Measurements from ENCODE around the gene CHCHD5.
A peak's percentile ranks its signal among the peaks of the same experiment; 100 is the strongest.

CHCHD5 gene

DNA sequence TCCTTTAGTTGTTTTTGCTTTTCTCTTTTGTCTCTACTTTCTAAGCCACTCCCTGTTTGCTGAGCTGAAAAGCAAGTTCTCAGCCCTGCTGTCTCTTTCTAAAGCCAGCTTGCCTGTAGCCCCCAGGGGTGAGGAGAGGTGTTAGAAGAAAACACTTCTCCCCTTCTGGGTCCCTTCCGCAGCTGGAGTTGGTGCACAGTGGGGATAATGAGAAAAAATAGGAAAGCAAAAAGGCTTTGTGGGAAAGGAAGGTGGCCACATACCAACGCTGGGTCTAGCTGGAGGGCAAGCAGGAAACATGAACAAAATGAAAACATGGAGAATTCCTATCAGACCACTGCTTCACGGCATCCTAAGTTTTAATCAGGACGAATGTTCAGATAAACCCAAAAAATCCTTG is 45.9 kb downstream of the CHCHD5 start:
- no CpG with 5 or more reads among the region's 4 CpGs for WGBS, 2 donors (ENCODE audit: extremely low coverage in 2 of 2, insufficient read length in 2 of 2, insufficient replicate concordance in 1 of 2)

DNA sequence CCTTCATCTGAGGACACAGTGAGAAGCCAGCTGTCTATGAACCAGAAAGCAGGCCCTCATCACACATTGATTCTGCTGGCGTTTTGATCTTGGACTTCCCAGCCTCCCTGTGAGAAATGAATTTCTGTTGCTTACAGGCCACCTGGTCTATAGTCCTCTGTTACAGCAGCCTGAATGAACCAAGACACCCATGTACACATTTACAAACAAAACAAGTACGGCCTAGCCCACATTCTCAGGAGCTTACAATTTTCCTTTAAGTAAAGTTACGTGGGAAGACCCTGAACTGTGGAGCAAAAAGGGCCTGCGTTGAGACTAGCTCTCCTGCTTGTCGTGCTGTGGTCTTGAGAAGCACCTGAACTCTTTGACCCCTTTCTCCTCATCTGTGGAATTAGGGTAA is 49.3 kb downstream of the CHCHD5 start:
- Histone ChIP-seq H2BK5ac (ENCODE audit: low read length) (no peak overlapping the region), H3K14ac (ENCODE audit: low read length) (no peak overlapping the region), H3K4me3 (ENCODE audit: low read length in 2 of 2) (no peak overlapping the region), H3K4ac (ENCODE audit: low read length) (no peak overlapping the region), H3K9me3 (replicated peaks in 1 of 2; ENCODE audit: control insufficient read depth in 2 of 2, insufficient read depth in 1 of 2, low read depth in 1 of 2, low read length in 2 of 2) (no peaks in the 10 kb centered on the region), H2BK15ac (ENCODE audit: low read length) (no peak overlapping the region), H3K18ac (ENCODE audit: low read length) (no peak overlapping the region), H2AFZ (ENCODE audit: low read length) (no peak overlapping the region), H3K9ac (ENCODE audit: low read depth, low read length, poor library complexity) (no peak overlapping the region), H3K4me1 (ENCODE audit: control insufficient read depth in 2 of 2, insufficient read depth in 1 of 2, low read depth in 1 of 2, low read length in 2 of 2) (peaks cover 16 to 18% of the 10 kb centered on the region in 2 donors), H3K23ac (ENCODE audit: low read depth, low read length, poor library complexity) (no peak overlapping the region), H2AK5ac (ENCODE audit: low read depth, low read length) (no peak overlapping the region), H2BK120ac (ENCODE audit: low read depth, low read length) (no peak overlapping the region), H2BK12ac (ENCODE audit: low read length) (no peak overlapping the region), H3K36me3 (replicated peaks in 1 of 2; ENCODE audit: control insufficient read depth in 2 of 2, insufficient read depth in 2 of 2, low read length in 2 of 2) (no peaks in the 10 kb centered on the region), H3K4me2 (ENCODE audit: insufficient read depth, low read length, poor library complexity, severe bottlenecking) (no peak overlapping the region), H3K79me1 (ENCODE audit: low read depth, low read length) (no peaks in the 10 kb centered on the region), H4K8ac (ENCODE audit: low read depth, low read length) (no peak overlapping the region), H4K91ac (ENCODE audit: low read depth, low read length, poor library complexity) (no peak overlapping the region), H3K27me3 (ENCODE audit: control insufficient read depth in 3 of 3, insufficient read depth in 3 of 3, low read depth in 1 of 3, low read length in 3 of 3) (peaks cover 0 to 25% (median 2%) of the 10 kb centered on the region in 3 experiments), H3K27ac (replicated peaks; ENCODE audit: low read length) (no peak overlapping the region)
- no CpG with 5 or more reads among the region's 5 CpGs for WGBS, 2 donors (ENCODE audit: extremely low coverage in 2 of 2, insufficient read length in 2 of 2, insufficient replicate concordance in 1 of 2)
- no peak for DNase-seq (ENCODE audit: low spot score)

More for the DNA sequence above, 45.9 kb downstream of the CHCHD5 start:
- H3K14ac ChIP-seq (ENCODE audit: low read length), result no peak overlapping the region
- no peaks in the 10 kb centered on the region for H3K9me3 ChIP-seq (replicated peaks in 1 of 2; ENCODE audit: control insufficient read depth in 2 of 2, insufficient read depth in 1 of 2, low read depth in 1 of 2, low read length in 2 of 2)
- H2AK5ac ChIP-seq (ENCODE audit: low read depth, low read length), result no peak overlapping the region
- H3K36me3 ChIP-seq (replicated peaks in 1 of 2; ENCODE audit: control insufficient read depth in 2 of 2, insufficient read depth in 2 of 2, low read length in 2 of 2), result no peaks in the 10 kb centered on the region
- H3K27ac ChIP-seq (replicated peaks; ENCODE audit: low read length), result no peak overlapping the region
- DNase-seq (ENCODE audit: low spot score), result no peak
- no peak overlapping the region for H4K8ac ChIP-seq (ENCODE audit: low read depth, low read length)
- H3K4me2 ChIP-seq (ENCODE audit: insufficient read depth, low read length, poor library complexity, severe bottlenecking), result no peak overlapping the region
- H3K23ac ChIP-seq (ENCODE audit: low read depth, low read length, poor library complexity), result no peak overlapping the region
- no peak overlapping the region for H3K18ac ChIP-seq (ENCODE audit: low read length)
- peak overlapping the region; percentile 74 for H2AFZ ChIP-seq (ENCODE audit: low read length)
- H3K4me1 ChIP-seq (ENCODE audit: control insufficient read depth in 2 of 2, insufficient read depth in 1 of 2, low read depth in 1 of 2, low read length in 2 of 2), result peaks cover 16 to 18% of the 10 kb centered on the region in 2 donors
- no peak overlapping the region for H4K91ac ChIP-seq (ENCODE audit: low read depth, low read length, poor library complexity)
- H2BK12ac ChIP-seq (ENCODE audit: low read length), result no peak overlapping the region
- H3K4me3 ChIP-seq (ENCODE audit: low read length in 2 of 2), result no peak overlapping the region
- H2BK15ac ChIP-seq (ENCODE audit: low read length), result no peak overlapping the region
- peaks cover 0 to 8% (median 0%) of the 10 kb centered on the region in 3 experiments for H3K27me3 ChIP-seq (ENCODE audit: control insufficient read depth in 3 of 3, insufficient read depth in 3 of 3, low read depth in 1 of 3, low read length in 3 of 3)
- H2BK5ac ChIP-seq (ENCODE audit: low read length), result no peak overlapping the region
- no peak overlapping the region for H3K4ac ChIP-seq (ENCODE audit: low read length)
- no peaks in the 10 kb centered on the region for H3K79me1 ChIP-seq (ENCODE audit: low read depth, low read length)
- H3K9ac ChIP-seq (ENCODE audit: low read depth, low read length, poor library complexity), result no peak overlapping the region
- H2BK120ac ChIP-seq (ENCODE audit: low read depth, low read length), result no peak overlapping the region

DNA sequence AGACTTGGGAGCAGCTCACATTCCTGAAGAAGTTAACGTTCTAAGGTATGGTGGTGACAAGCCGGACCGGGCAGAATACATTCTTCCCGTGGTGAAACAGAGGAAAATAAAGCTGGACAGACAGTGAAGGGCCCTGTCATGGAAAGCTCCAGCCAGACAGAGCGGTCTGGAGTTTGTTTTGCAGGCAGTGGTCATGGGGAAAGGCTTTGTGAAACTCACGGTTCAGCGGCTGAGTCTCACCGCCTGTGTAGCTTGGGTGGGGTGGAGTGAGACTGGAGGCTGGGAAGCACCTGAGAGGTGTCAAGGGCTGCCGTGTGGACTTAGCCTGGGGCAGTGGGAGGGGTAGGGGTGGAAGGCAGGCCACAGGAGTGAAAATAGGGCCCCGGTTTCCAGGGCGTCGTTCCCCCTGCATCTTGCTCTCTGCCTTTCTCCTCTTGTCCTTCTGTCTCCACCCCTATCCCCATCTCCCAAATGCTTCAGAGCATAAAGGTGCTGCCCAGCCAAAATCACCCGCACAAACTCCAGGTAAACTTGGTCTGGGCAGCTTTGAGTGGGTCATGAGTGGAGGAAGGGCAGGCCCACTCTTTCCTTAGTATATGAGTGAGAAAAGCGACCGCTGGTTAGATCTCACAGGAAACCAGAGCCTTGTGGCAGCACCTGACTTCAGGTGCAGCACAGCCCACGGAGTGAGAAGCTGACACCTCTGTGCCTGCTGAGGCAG is 49.9 kb downstream of the CHCHD5 start:
- H4K91ac ChIP-seq (ENCODE audit: low read depth, low read length, poor library complexity), result no peak overlapping the region
- H3K23ac ChIP-seq (ENCODE audit: low read depth, low read length, poor library complexity), result no peak overlapping the region
- H2BK5ac ChIP-seq (ENCODE audit: low read length), result no peak overlapping the region
- H4K8ac ChIP-seq (ENCODE audit: low read depth, low read length), result no peak overlapping the region
- peak overlapping the region; percentile 5 for H2BK15ac ChIP-seq (ENCODE audit: low read length)
- no peak overlapping the region for H3K4ac ChIP-seq (ENCODE audit: low read length)
- no peak overlapping the region for H3K9ac ChIP-seq (ENCODE audit: low read depth, low read length, poor library complexity)
- H3K9me3 ChIP-seq (replicated peaks in 1 of 2; ENCODE audit: control insufficient read depth in 2 of 2, insufficient read depth in 1 of 2, low read depth in 1 of 2, low read length in 2 of 2), result no peaks in the 10 kb centered on the region
- peak overlapping the region; percentile 4 for H2AK5ac ChIP-seq (ENCODE audit: low read depth, low read length)
- no peak overlapping the region for H3K4me3 ChIP-seq (ENCODE audit: low read length in 2 of 2)
- peaks cover 0 to 25% (median 2%) of the 10 kb centered on the region in 3 experiments for H3K27me3 ChIP-seq (ENCODE audit: control insufficient read depth in 3 of 3, insufficient read depth in 3 of 3, low read depth in 1 of 3, low read length in 3 of 3)
- no peaks in the 10 kb centered on the region for H3K79me1 ChIP-seq (ENCODE audit: low read depth, low read length)
- no peak for DNase-seq (ENCODE audit: low spot score)
- H2BK120ac ChIP-seq (ENCODE audit: low read depth, low read length), result no peak overlapping the region
- H3K36me3 ChIP-seq (replicated peaks in 1 of 2; ENCODE audit: control insufficient read depth in 2 of 2, insufficient read depth in 2 of 2, low read length in 2 of 2), result no peaks in the 10 kb centered on the region
- no peak overlapping the region for H3K14ac ChIP-seq (ENCODE audit: low read length)
- H3K18ac ChIP-seq (ENCODE audit: low read length), result no peak overlapping the region
- H2AFZ ChIP-seq (ENCODE audit: low read length), result peak overlapping the region; percentile 42
- no CpG with 5 or more reads among the region's 16 CpGs for WGBS, 2 donors (ENCODE audit: extremely low coverage in 2 of 2, insufficient read length in 2 of 2, insufficient replicate concordance in 1 of 2)
- H2BK12ac ChIP-seq (ENCODE audit: low read length), result no peak overlapping the region
- H3K4me2 ChIP-seq (ENCODE audit: insufficient read depth, low read length, poor library complexity, severe bottlenecking), result peak overlapping the region; percentile 3
- H3K4me1 ChIP-seq (ENCODE audit: control insufficient read depth in 2 of 2, insufficient read depth in 1 of 2, low read depth in 1 of 2, low read length in 2 of 2), result peaks cover 16 to 18% of the 10 kb centered on the region in 2 donors
- no peak overlapping the region for H3K27ac ChIP-seq (replicated peaks; ENCODE audit: low read length)

DNA sequence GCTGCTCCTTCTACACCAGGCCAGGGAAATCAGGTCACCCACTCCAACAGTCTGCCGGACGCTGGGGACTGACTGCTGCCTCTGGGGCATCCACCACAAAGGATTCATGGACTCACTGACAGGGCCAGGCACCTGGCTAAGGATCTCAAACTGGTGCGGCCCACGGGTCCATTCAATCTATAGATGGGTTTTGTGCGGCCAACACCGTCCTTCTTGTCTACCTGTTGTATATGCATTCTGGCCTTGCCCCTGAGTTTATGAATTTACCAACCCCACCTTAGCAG is 50.4 kb downstream of the CHCHD5 start:
- H3K9me3 ChIP-seq (replicated peaks in 1 of 2; ENCODE audit: control insufficient read depth in 2 of 2, insufficient read depth in 1 of 2, low read depth in 1 of 2, low read length in 2 of 2), result no peaks in the 10 kb centered on the region
- H2AFZ ChIP-seq (ENCODE audit: low read length), result no peak overlapping the region
- H4K8ac ChIP-seq (ENCODE audit: low read depth, low read length), result no peak overlapping the region
- H2AK5ac ChIP-seq (ENCODE audit: low read depth, low read length), result no peak overlapping the region
- H3K18ac ChIP-seq (ENCODE audit: low read length), result no peak overlapping the region
- H3K4me3 ChIP-seq (ENCODE audit: low read length in 2 of 2), result no peak overlapping the region
- peaks cover 0 to 25% (median 2%) of the 10 kb centered on the region in 3 experiments for H3K27me3 ChIP-seq (ENCODE audit: control insufficient read depth in 3 of 3, insufficient read depth in 3 of 3, low read depth in 1 of 3, low read length in 3 of 3)
- no peak overlapping the region for H3K9ac ChIP-seq (ENCODE audit: low read depth, low read length, poor library complexity)
- H3K36me3 ChIP-seq (replicated peaks in 1 of 2; ENCODE audit: control insufficient read depth in 2 of 2, insufficient read depth in 2 of 2, low read length in 2 of 2), result no peaks in the 10 kb centered on the region
- no peak overlapping the region for H3K4ac ChIP-seq (ENCODE audit: low read length)
- H3K79me1 ChIP-seq (ENCODE audit: low read depth, low read length), result no peaks in the 10 kb centered on the region
- no CpG with 5 or more reads among the region's 6 CpGs for WGBS, 2 donors (ENCODE audit: extremely low coverage in 2 of 2, insufficient read length in 2 of 2, insufficient replicate concordance in 1 of 2)
- peak overlapping the region; percentile 5 for H2BK15ac ChIP-seq (ENCODE audit: low read length)
- H3K4me1 ChIP-seq (ENCODE audit: control insufficient read depth in 2 of 2, insufficient read depth in 1 of 2, low read depth in 1 of 2, low read length in 2 of 2), result peaks cover 16 to 17% of the 10 kb centered on the region in 2 donors
- no peak overlapping the region for H3K4me2 ChIP-seq (ENCODE audit: insufficient read depth, low read length, poor library complexity, severe bottlenecking)
- H2BK12ac ChIP-seq (ENCODE audit: low read length), result no peak overlapping the region
- no peak overlapping the region for H3K27ac ChIP-seq (replicated peaks; ENCODE audit: low read length)
- H3K23ac ChIP-seq (ENCODE audit: low read depth, low read length, poor library complexity), result no peak overlapping the region
- H4K91ac ChIP-seq (ENCODE audit: low read depth, low read length, poor library complexity), result no peak overlapping the region
- no peak overlapping the region for H2BK120ac ChIP-seq (ENCODE audit: low read depth, low read length)
- no peak overlapping the region for H2BK5ac ChIP-seq (ENCODE audit: low read length)
- no peak overlapping the region for H3K14ac ChIP-seq (ENCODE audit: low read length)
- DNase-seq (ENCODE audit: low spot score), result no peak

Measured in neuronal stem cell (in vitro differentiated cells).